SH-SY5Y (cell line): ENCODE data around the gene S100PBP.

Experiments used
- GATA2 ChIP-seq: IDR thresholded peaks from 2 replicates; pipeline ENCODE4 v1.6.1; 2011; ENCODE audit warnings: mild to moderate bottlenecking, low read depth, low read length
- GATA3 ChIP-seq: IDR thresholded peaks from 2 replicates; pipeline ENCODE4 v1.6.1; 2011; ENCODE audit warnings: low read depth, mild to moderate bottlenecking, low read length, moderate library complexity

DNA sequence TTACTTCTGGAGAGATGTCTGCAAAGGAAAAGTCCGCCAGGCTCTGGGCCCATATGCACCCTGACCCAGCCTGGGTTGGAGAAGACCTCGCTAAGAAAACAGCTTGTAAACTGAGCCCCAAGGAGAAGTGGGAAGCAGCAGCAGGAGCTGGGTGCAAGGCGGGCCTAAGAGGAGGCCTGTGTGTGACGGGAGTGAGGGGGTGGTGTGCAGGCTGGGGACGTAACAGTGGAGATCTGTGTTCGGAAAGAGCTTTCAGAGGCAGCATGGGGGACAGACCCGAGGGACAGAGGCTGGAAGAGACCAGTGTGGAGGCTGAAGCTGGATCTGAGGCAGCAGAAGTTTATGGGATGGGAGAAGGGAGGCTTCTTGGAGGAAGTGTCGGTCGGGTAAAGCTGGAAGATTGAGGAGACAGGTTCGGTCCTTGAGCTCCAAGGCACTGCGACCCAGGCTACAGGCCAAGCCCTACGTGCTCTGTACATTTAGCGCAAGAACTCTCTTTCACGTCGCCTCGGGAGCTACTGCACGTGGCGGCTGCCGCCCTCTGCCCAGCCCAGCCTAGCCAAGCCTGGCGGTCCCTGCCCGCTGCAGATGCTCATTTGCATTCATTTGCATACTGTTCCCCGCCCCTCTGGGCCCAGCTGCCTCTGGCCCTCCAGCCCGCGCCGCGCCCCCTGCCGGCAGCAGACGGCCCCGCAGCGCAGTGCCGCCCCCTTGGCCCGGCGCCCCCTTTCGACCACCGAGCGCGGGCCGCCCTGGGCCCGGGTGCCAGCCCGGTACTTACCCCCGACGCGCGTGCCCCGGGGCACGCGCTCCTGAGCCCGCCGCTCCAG, 75.1 kb downstream of the S100PBP start:
- TF ChIP-seq GATA2: no peak
- TF ChIP-seq GATA3: no peak
